ENCODE results near the gene GPNMB. TPM values are rescaled to one million over a fixed set of nuclear protein-coding genes. Genes with fewer than 3 reads are reported as not detected.

The GPNMB gene
- total and polyA plus RNA-seq, 12 donors: 49.6 to 612 (median 220) TPM

DNA sequence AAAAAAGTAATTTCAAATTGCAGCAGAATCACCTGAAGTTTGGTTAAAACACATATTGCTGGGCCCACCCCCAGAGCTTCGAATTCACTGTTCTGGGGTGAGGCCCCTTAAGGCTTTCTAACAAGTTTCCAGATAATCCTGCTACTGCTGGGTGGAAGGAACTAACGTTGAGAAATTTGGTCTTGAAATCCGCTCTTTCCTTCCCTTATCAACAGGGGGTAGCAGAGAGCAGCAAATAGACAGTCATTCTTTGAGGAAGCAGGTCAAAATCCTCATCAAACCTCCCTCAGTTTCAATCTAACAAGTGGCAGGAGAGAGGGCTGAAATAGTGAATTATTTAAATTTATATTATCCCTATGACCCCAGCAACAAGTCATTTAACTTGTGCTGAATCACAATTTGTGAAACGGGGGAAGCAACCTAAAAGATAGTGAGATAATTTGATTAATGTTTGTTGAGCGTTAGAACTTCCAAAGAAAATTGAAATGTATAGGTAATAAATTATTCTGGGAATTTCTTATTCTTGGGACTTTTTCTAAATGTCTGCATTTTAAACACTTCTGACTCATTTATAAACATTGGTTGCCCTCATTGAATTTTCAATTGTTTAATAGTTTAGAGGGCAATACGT, 30.9 kb downstream of the GPNMB start:
- WGBS, 2 donors: 36 to 37% methylated on average over 6 of the region's 6 CpGs
- peaks cover 0 to 38% (median 10%) of the 10 kb centered on the region in 9 donors for H3K36me3 ChIP-seq
- no peaks in the 10 kb centered on the region for H3K27me3 ChIP-seq
- intact Hi-C loops (cut with DNase I): loop anchor here in 6 of 10 donors (1.0 to 10.0 kb wide), 7 partner anchors 173 to 437 kb away; partner anchors contain the start of genes STK31 (in 2 of the 6) and KLHL7 (in 1 of the 6)
- H3K27ac ChIP-seq: no peak overlapping the region
- no peak overlapping the region for H3K4me3 ChIP-seq
- ATAC-seq (peak in 5 of 8 donors; percentile 25 to 66 (median 34)), DNase-seq (peak in 1 of 2 donors; percentile 18)
- H3K9me3 ChIP-seq: no peaks in the 10 kb centered on the region
- TF ChIP-seq, protein P1, sequence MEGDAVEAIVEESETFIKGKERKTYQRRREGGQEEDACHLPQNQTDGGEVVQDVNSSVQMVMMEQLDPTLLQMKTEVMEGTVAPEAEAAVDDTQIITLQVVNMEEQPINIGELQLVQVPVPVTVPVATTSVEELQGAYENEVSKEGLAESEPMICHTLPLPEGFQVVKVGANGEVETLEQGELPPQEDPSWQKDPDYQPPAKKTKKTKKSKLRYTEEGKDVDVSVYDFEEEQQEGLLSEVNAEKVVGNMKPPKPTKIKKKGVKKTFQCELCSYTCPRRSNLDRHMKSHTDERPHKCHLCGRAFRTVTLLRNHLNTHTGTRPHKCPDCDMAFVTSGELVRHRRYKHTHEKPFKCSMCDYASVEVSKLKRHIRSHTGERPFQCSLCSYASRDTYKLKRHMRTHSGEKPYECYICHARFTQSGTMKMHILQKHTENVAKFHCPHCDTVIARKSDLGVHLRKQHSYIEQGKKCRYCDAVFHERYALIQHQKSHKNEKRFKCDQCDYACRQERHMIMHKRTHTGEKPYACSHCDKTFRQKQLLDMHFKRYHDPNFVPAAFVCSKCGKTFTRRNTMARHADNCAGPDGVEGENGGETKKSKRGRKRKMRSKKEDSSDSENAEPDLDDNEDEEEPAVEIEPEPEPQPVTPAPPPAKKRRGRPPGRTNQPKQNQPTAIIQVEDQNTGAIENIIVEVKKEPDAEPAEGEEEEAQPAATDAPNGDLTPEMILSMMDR (IDR thresholded peaks at IDR 0.05): peak; percentile 34 to 79 (median 70)
- peaks cover 0 to 8% (median 0%) of the 10 kb centered on the region in 9 donors for H3K4me1 ChIP-seq

DNA sequence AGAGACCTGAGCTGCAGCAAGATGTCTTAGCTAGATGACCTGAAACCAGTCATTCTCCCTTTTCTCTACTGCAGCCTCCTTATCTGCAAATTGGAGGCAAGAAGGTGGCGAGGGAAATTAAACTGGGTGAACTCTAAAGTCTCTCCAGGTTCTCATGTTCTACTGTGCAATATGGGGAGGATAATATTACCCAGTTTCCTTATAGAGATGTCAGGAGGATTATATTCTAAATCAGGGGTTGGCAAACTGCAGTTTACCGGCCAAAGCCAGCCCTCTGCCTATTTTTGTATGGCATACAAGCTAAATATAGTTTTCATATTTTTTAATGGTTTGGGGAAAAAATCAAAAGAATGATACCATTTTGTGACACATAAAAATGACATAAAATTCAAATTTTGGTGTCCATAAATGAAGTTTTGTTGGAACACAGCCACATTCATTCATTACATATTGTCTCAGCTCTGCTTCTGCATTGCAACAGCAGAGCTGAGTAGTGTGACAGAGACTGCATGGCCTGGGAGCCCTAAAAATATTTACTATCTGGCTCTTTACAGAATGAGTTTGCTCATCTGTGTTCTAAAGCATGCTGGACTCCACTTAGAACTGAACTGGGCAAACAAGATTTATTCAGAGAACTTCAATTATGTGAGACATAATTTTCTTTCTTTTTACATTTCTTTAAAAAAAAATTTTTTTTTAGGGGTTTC, 33.4 kb downstream of the GPNMB start:
- WGBS, 2 donors: 83 to 90% methylated on average over 2 of the region's 2 CpGs
- intact Hi-C loops (cut with DNase I): loop anchor here in 5 of 10 donors (5.0 to 10.0 kb wide), 5 partner anchors 175 to 435 kb away; partner anchors contain the start of genes STK31 (in 2 of the 5) and KLHL7 (in 1 of the 5)
- Histone ChIP-seq H3K4me3 (no peak overlapping the region), H3K4me1 (no peaks in the 10 kb centered on the region), H3K27me3 (no peaks in the 10 kb centered on the region), H3K27ac (no peak overlapping the region), H3K9me3 (no peaks in the 10 kb centered on the region), H3K36me3 (peaks cover 0 to 26% (median 0%) of the 10 kb centered on the region in 9 donors)
- no peak for ATAC-seq
- TF ChIP-seq, protein P1 (IDR thresholded peaks at IDR 0.05): no peak
- no peak for DNase-seq

DNA sequence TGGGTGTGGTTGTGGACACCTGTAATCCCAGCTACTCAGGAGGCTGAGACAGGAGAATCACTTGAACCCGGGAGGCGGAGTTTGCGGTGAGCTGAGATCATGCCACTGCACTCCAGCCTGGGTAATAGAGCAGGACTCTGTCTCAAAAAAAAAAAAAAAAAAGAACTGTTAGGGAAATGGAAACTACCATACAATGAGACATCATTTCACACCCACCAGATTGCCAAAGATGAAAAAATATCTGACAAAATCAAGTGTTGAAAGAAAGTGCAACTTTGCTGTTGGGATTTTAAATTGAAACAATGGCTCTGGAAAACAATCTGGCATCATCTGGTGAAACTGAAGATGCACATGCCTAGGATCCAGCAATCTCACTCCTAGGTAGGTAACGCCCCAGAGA, 36.5 kb downstream of the GPNMB start:
- ATAC-seq (no peak), DNase-seq (no peak)
- 93 to 98% methylated on average over 4 of the region's 4 CpGs for WGBS, 2 donors
- H3K9me3 ChIP-seq: no peaks in the 10 kb centered on the region
- H3K27ac ChIP-seq: no peak overlapping the region
- H3K4me1 ChIP-seq: no peaks in the 10 kb centered on the region
- TF ChIP-seq, protein P1 (IDR thresholded peaks at IDR 0.05): no peak
- H3K4me3 ChIP-seq: no peak overlapping the region
- H3K36me3 ChIP-seq: peaks cover 0 to 14% (median 0%) of the 10 kb centered on the region in 9 donors
- no peaks in the 10 kb centered on the region for H3K27me3 ChIP-seq
- intact Hi-C loops (cut with DNase I): no loop called here

DNA sequence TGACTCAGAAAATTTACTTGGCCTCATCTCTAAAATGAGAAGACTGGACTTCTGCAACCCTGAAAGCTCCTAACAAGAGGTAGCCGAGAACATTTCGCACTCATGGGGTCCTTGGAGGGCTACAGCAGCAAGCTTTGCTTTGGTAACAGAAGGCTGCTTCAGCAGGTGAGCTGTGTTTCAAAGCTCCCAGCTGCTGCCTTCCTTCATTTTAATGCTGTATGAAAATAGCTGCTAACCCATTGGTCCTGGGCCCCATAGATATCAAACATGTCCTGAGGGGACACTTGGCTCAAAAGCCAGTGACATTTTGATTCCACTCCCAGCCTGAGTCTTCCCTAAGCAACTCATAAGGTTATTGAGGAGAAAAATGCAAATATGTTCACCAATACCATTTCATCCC, 38.3 kb downstream of the GPNMB start:
- DNase-seq (no peak), ATAC-seq (no peak)
- intact Hi-C loops (cut with DNase I): no loop called here
- H3K4me3 ChIP-seq: no peak overlapping the region
- no peaks in the 10 kb centered on the region for H3K9me3 ChIP-seq
- H3K27me3 ChIP-seq: no peaks in the 10 kb centered on the region
- H3K27ac ChIP-seq: no peak overlapping the region
- no peaks in the 10 kb centered on the region for H3K4me1 ChIP-seq
- 91 to 96% methylated on average over 2 of the region's 2 CpGs for WGBS, 2 donors
- peaks cover 0 to 7% (median 0%) of the 10 kb centered on the region in 9 donors for H3K36me3 ChIP-seq
- TF ChIP-seq, protein P1 (IDR thresholded peaks at IDR 0.05): no peak

All from heart right ventricle (tissue), 16 donors.